H7 (cell line): ENCODE data around the gene RPN2. TPM values are rescaled to one million over a fixed set of nuclear protein-coding genes. Genes with fewer than 3 reads are reported as not detected.

Experiments used
- DNase-seq: peaks from one replicate; pipeline ENCODE4 v3.0.0; 2012
- H3K27me3 ChIP-seq: 2 replicates; pipeline ENCODE4 v1.6.0; 2011; ENCODE audit warnings: mild to moderate bottlenecking, low read length; ENCODE audit not compliant: control insufficient read depth, insufficient read depth
- H3K36me3 ChIP-seq: replicated peaks from 2 replicates; pipeline ENCODE4 v1.5.1; 2011; ENCODE audit warnings: low read length; ENCODE audit not compliant: control insufficient read depth, insufficient read depth
- H3K4me3 ChIP-seq: 2 replicates; pipeline ENCODE4 v1.5.1; 2011; ENCODE audit warnings: low read depth, mild to moderate bottlenecking, control low read depth, low read length, moderate library complexity; ENCODE audit not compliant: insufficient read depth
- total RNA-seq: library from RNA; depleted of rRNA; stranded (reverse); fragments of >200 nt; shearing (Covaris generic); gene quantifications from 2 replicates; pipeline ENCODE4 v1.2.3, GENCODE V29; 2014; rRNA removed

RPN2 gene
- total RNA-seq, 1 experiment from 2014 or later, result 321 TPM

DNA sequence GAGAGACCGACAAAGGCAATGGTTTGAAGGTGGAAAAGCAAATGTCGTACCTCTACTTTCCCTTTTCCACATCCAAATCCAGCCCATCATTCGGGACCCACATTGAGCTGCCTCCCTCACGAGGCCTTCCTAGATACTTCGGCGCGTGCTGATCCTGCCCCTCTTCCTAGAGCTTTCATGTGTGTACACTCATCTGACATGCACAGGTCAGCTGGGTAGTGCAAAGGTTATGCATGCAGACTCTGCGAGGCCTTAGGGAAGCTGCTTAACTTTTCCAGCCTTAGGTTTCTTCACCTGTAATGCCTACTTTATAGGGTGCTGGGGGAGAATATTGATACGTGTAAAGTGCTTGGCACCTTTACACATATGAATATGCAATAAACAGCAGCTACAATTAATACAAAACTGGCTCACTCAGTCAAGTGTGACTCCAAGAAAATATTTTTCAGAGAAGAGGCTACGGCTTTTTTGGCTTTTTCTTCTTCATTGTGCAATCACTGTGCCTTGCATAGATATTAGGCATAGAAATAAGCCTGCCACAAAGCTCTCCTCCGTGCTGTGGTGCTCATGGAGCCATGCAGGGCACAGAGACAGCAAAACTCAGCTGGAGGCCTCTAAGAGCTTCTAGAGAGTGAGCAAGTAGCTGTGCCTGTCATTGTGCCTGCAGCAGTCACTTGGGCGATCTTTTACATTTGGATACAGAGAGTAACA lies 106.7 kb downstream of the RPN2 start:
- no peak for DNase-seq
- Histone ChIP-seq H3K36me3 (no peaks in the 10 kb centered on the region), H3K4me3 (no peak overlapping the region), H3K27me3 (no peaks in the 10 kb centered on the region)

DNA sequence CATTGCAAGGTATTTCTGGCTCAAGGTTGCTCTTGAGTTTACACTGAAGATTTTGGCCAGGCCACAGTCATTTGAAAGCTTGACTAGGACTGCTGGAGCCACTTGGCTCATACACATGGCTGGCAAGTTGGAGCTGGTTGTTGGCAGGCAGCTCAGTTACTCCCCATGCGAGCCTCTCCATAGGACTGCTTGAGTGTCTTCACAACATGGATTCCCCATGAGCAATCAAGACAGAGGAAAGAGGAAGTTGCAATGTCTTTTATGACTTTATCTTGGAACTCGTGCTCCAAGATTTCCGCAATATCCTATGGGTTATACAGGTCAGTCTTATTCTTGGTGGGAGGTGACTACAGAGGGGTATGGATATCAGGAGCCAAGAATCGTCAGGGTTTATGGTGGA lies 109.0 kb downstream of the RPN2 start:
- no peaks in the 10 kb centered on the region for H3K36me3 ChIP-seq
- no peak for DNase-seq
- H3K27me3 ChIP-seq, result no peaks in the 10 kb centered on the region
- no peak overlapping the region for H3K4me3 ChIP-seq

DNA sequence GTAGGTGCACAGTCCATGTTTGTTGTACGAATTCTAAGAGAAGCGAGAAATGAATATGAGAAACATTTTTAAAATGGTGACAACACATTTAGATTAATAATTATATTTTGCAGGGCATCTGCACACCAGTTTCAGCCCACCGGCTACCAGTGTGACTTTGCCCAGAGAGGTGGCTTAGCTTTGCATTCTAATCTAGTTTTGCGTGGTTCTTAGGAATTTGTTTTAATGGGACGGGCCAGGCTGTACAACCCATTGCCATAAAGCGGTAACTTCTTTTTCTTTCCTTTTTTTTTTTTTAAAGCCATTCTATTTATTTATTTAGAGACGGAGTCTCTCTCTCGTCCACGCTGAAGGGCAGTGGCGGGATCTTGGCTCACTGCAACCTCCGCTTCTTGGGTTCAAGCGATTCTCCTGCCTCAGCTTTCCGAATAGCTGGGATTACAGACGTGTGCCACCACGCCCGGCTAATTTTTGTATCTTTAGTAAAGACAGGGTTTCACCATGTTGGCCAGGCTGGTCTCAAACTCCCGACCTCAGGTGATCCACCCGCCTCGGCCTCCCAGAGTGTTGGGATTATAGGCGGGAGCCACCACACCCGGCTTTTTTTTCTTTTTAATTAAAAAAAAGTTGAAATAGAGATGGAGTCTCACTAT lies 111.2 kb downstream of the RPN2 start:
- Histone ChIP-seq H3K27me3 (no peaks in the 10 kb centered on the region), H3K36me3 (no peaks in the 10 kb centered on the region), H3K4me3 (peak overlapping the region; percentile 84)
- no peak for DNase-seq

Other genes starting within 250 kb of the RPN2 start
- gene SAMHD1, start 227.6 kb upstream of the RPN2 start, total RNA-seq, result 10.2 and 12.3 TPM in 2 replicates
- gene RBL1, start 83.3 kb upstream of the RPN2 start, total RNA-seq, result 17.6 and 20.5 TPM in 2 replicates
- gene MROH8, start 218 bp downstream of the RPN2 start, total RNA-seq, result 1.1 and 1.3 TPM in 2 replicates
- gene GHRH, start 82.5 kb downstream of the RPN2 start, total RNA-seq, result not detected in 2 replicates
- gene MANBAL, start 110.3 kb downstream of the RPN2 start, total RNA-seq, result 22.4 and 34.6 TPM in 2 replicates
- gene SRC, start 166.8 kb downstream of the RPN2 start, total RNA-seq, result 31.4 and 32.5 TPM in 2 replicates